GM12891 (cell line): Measurements from ENCODE around the gene TLN1.
A peak's percentile ranks its signal among the peaks of the same experiment; 100 is the strongest.

Experiments used
- DNase-seq: peaks from one replicate; pipeline ENCODE4 v3.0.0; 2011; ENCODE audit warnings: low spot score; ENCODE audit not compliant: insufficient read length
- FAIRE-seq: peaks from 2 replicates; lab custom pipeline; 2011; peaks lifted over from hg19 to GRCh38; lab: Jason Lieb, UNC
- PAX5 ChIP-seq: IDR thresholded peaks from 2 replicates; pipeline ENCODE4 v1.6.1; 2011; ENCODE audit warnings: low read length, moderate library complexity, mild to moderate bottlenecking; ENCODE audit not compliant: insufficient read depth, severe bottlenecking
- POLR2A ChIP-seq: IDR thresholded peaks from 2 replicates; pipeline ENCODE4 v1.6.1; 2011; ENCODE audit warnings: low read depth, low read length, control low read depth
- POLR2AphosphoS5 ChIP-seq: IDR thresholded peaks from 2 replicates; pipeline ENCODE4 v1.6.1; 2011; ENCODE audit warnings: low read depth, low read length, control low read depth
- POU2F2 ChIP-seq: IDR thresholded peaks from 2 replicates; pipeline ENCODE4 v1.6.1; 2011; ENCODE audit warnings: low read depth, mild to moderate bottlenecking, control low read depth, low read length, moderate library complexity
- SPI1 ChIP-seq: IDR thresholded peaks from 2 replicates; pipeline ENCODE4 v1.6.1; 2011; ENCODE audit warnings: low read depth, low read length, control low read depth
- TAF1 ChIP-seq: IDR thresholded peaks from 2 replicates; pipeline ENCODE4 v1.6.1; 2011; ENCODE audit warnings: low read depth, low read length, control low read depth

TLN1 gene

DNA sequence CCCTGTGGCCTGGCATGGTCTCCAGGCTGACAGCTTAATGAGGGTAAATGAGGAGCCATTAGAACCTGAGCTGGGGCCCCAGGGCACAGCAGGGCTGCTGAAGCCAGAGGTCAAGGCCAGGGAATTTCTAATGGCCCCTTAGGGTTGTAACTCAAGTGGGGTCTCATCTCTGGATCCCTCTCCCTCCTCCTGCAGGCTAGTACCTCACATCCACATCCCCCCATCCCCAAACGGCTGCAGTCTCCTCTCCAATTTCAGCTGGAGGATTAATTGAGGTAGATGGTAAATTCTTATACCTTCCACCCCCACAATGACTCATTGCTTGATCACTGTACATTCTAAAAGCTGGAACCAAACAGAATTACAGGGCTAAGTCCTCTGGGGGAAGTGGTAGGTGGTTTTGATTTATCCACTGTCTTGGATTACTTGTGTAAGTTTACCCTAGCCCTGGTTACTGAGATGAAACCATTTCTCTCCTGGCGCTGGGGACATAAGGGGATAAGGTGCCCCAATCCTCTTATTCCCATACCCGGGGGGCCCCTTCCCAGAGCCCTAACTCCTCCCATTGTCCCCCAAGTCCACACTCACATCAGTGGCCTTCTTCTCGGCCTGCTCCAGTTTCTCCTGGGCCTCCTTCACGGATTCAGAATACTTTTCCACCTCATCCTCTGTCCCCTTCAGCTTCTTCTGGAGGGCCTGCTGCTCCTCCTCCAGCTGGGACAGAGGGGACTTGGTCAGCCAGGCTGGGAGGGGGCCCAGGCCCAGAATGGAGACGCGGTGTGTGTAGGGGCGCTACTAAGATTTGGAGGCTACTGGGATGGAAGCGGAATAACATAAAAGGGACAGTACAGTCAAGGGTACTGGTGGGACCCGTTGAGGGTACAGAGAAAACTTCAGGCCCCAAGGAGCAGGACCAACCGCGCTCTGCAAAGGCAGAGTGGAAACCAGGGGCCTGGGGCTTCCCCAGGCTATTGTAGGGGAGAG, 43.1 kb downstream of the TLN1 start:
- TF ChIP-seq POU2F2, result no peak
- no peak for TF ChIP-seq PAX5
- no peak for TF ChIP-seq POLR2A
- no peak for TF ChIP-seq POLR2AphosphoS5
- TF ChIP-seq SPI1, result no peak
- no peak for TF ChIP-seq TAF1
- DNase-seq, result no peak
- no peak for FAIRE-seq

DNA sequence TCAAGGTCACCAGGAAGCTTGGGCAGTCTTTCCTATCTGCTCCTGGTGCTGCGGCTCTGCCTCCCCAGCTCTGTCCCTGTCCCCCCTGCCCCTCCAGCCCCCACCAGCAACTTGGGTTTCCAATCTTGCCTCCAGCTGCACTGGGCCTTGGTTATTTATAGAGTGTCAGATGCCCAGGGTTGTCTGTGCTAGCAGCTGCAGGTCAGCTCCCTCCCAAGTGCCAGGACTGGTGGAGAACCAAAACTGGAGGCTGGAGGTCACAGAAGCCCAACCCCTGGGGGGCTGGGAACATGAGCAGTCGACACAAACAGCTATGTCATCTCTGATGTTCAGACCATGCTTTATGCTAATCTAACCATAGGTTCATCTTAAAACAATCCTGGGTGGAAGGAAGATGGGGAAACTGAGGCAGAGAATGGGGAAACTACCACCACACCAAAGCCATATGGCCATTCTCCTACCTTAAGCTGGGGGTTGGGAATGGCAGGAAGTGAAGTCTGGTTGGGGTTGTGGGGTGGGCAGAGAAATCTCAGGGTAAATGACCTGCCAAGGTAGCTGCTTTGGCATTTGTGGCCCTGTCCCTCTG, 43.9 kb downstream of the TLN1 start:
- FAIRE-seq, result no peak
- no peak for DNase-seq

DNA sequence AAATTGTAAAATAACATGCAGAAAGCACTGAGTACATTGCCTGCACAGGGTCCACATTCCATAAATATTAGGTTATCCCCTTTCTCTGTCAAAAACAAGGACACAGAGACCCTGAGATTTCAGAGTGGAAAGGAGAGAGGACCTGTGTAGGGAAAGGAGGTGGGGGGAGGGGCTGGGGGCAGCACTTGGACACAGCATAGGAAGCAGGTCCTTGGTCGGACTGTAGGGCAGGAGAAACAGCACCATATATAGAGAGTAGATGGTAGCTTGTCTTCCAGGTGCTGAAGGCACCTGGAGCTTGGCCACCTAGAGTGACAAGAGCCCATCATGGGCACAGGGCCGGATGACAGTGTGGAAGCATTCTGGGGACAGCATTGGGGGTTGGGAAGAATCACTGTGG, 44.7 kb downstream of the TLN1 start:
- TF ChIP-seq PAX5 (no peak), POLR2AphosphoS5 (no peak), POLR2A (no peak), SPI1 (no peak), TAF1 (no peak), POU2F2 (no peak)
- no peak for FAIRE-seq
- DNase-seq, result no peak

More for the DNA sequence above, 43.9 kb downstream of the TLN1 start:
- no peak for TF ChIP-seq TAF1
- no peak for TF ChIP-seq POU2F2
- no peak for TF ChIP-seq SPI1
- no peak for TF ChIP-seq PAX5
- no peak for TF ChIP-seq POLR2AphosphoS5
- no peak for TF ChIP-seq POLR2A

DNA sequence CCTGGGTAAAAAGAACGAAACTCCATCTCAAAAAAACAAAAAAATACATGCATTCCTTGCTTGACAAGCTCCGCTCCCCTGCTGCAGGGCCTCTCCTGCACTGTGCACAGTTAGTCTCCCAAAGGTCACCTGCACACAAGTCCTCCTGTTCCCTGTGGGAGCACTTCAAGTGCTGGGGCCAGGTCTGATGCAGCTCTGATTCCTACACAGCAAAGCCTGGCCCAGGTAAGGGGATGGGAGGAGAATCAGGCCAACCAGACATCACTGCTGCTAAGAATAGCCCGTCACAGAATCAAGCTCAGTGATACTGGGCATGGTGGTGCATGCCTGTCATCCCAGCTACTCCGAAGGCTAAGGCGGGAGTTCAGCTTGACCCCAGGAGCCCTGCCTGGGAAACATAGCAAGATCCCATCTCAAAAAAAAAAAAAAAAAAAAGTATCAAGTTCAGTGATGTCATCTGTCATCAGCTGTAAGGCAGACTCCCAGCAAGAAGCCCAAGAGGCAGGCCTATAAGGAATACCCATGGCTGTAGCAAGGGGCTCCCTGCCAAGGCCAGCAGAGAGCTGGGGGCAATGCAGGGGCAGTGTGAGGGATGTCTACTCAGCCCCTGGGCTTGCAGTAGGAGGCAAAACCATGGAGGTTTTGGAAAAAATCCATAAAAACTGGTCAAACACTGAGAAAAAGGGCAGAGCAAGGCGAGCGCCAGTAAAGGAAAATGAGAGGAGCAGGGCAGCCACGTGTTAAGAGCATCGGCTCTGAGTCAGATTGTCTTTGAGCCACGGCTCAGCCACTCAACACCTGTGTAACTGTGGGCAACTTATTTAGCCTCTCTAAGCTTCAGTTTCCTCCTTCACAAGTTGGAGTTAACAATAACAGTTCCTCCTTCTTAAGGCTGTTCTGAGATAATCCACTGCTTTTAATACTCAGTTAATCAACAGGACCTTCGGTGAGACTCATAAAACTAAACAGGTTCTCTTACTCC, 45.5 kb downstream of the TLN1 start:
- no peak for DNase-seq
- FAIRE-seq, result peak; percentile 76

DNA sequence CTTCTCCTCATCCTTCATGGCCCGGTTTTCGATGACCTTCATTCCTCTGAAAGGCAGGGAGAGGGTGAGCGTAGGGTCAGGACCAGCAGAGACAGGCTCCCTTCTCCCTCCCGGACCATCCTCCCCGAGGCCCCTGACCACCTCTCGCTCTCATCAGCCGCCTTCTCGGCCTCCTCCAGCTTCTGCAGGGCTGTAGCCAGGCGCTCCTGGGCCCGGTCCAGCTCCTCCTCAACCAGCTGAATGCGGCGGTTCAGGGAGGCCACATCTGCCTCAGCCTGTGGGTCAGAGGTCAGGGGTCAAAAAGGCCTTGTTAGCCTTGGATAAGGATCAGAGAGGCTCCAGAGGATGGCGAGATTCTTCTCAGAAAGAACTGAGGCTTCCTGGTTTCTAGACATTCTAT, 46.5 kb downstream of the TLN1 start:
- no peak for DNase-seq
- TF ChIP-seq SPI1 (no peak), TAF1 (no peak), POU2F2 (no peak), PAX5 (no peak), POLR2AphosphoS5 (no peak), POLR2A (no peak)
- no peak for FAIRE-seq

More for the DNA sequence above, 45.5 kb downstream of the TLN1 start:
- TF ChIP-seq POU2F2, result no peak
- no peak for TF ChIP-seq TAF1
- no peak for TF ChIP-seq SPI1
- no peak for TF ChIP-seq POLR2A
- no peak for TF ChIP-seq POLR2AphosphoS5
- TF ChIP-seq PAX5, result no peak

DNA sequence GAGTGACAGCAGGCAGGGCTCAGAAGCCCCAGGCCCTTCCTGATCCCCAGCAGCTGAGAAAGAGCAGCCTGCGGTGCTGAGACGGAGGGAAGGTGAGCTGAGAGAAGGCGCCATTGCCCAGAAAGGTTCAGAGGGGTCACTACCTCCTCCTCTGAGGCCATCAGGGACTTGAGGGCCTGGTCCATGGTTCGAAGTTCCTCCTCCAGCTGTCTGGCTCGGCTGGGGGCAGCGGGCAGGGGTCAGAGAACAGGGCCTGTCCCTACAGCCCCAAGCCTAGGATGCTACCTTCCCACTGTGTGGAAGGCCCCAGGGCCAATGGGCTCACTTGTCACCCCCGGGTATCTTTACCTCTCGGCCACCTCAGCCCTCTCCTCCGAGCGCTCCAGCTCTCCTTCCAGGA, 47.1 kb downstream of the TLN1 start:
- DNase-seq, result no peak
- TF ChIP-seq TAF1 (no peak), SPI1 (no peak), POLR2A (no peak), PAX5 (no peak), POLR2AphosphoS5 (no peak), POU2F2 (no peak)

DNA sequence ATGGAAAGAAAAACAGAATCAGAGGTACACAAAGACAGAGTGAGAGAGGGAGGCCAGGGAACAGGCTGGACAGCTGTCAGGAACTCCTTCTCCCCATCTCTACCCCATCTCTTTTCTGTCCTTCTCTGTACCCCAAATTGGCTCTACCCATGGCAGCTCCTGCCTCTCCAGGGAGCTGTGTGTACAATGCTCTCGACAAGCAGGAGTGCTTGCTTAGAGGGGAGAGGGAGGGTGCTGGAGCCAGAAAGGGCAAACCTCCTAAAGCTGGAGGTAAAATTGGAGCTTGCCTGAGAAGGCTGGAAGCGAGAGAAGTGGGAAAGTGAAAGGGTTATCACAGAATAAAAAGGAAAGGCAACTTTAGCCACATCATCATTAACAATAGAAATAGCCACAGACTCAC, 48.7 kb downstream of the TLN1 start:
- TF ChIP-seq PAX5, result no peak
- TF ChIP-seq POLR2A, result no peak
- TF ChIP-seq POLR2AphosphoS5, result no peak
- no peak for TF ChIP-seq SPI1
- TF ChIP-seq TAF1, result no peak
- TF ChIP-seq POU2F2, result no peak
- no peak for FAIRE-seq
- no peak for DNase-seq

More for the DNA sequence above, 47.1 kb downstream of the TLN1 start:
- no peak for FAIRE-seq
